D721Med (cell line): ENCODE results near the gene NCS1.

Experiments used
- DNase-seq: peaks from one replicate; pipeline ENCODE4 v3.0.0; 2011; ENCODE audit warnings: low spot score; ENCODE audit not compliant: insufficient read length
- FAIRE-seq: peaks from 2 replicates; lab custom pipeline; 2011; peaks lifted over from hg19 to GRCh38; lab: Jason Lieb, UNC
- CTCF ChIP-seq: IDR thresholded peaks from 2 replicates; pipeline ENCODE4 v1.5.1; 2012; ENCODE audit warnings: mild to moderate bottlenecking, control low read depth; ENCODE audit not compliant: insufficient read depth; ENCODE audit errors: missing control alignments

NCS1 gene

GRCh38 chr9:130205912-130206311 is 33.7 kb downstream of the NCS1 start:
- no peak for DNase-seq
- TF ChIP-seq CTCF, result no peak
- no peak for FAIRE-seq

- no peak for FAIRE-seq
- DNase-seq, result no peak
- no peak for TF ChIP-seq CTCF
Observed at GRCh38 chr9:130206579-130206978, 34.4 kb downstream of the NCS1 start.

- no peak for TF ChIP-seq CTCF
- DNase-seq (no peak), FAIRE-seq (no peak)
Observed at GRCh38 chr9:130207241-130207992, 35.2 kb downstream of the NCS1 start.

- FAIRE-seq, result no peak
- TF ChIP-seq CTCF, result no peak
- DNase-seq, result no peak
Observed at GRCh38 chr9:130208600-130209347, 36.6 kb downstream of the NCS1 start.

GRCh38 chr9:130209422-130209821 is 37.2 kb downstream of the NCS1 start:
- TF ChIP-seq CTCF, result no peak
- no peak for DNase-seq
- no peak for FAIRE-seq

GRCh38 chr9:130211548-130212226 is 39.5 kb downstream of the NCS1 start:
- no peak for DNase-seq
- no peak for TF ChIP-seq CTCF
- no peak for FAIRE-seq
